AG08395 (cell line): ENCODE measurements around the gene SMPD2.

ENCODE experiments used
- DNase-seq: peaks from one replicate; pipeline ENCODE4 v3.0.0; 2012; ENCODE audit warnings: mixed read lengths, low spot score

Gene SMPD2, protein sequence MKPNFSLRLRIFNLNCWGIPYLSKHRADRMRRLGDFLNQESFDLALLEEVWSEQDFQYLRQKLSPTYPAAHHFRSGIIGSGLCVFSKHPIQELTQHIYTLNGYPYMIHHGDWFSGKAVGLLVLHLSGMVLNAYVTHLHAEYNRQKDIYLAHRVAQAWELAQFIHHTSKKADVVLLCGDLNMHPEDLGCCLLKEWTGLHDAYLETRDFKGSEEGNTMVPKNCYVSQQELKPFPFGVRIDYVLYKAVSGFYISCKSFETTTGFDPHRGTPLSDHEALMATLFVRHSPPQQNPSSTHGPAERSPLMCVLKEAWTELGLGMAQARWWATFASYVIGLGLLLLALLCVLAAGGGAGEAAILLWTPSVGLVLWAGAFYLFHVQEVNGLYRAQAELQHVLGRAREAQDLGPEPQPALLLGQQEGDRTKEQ

DNA sequence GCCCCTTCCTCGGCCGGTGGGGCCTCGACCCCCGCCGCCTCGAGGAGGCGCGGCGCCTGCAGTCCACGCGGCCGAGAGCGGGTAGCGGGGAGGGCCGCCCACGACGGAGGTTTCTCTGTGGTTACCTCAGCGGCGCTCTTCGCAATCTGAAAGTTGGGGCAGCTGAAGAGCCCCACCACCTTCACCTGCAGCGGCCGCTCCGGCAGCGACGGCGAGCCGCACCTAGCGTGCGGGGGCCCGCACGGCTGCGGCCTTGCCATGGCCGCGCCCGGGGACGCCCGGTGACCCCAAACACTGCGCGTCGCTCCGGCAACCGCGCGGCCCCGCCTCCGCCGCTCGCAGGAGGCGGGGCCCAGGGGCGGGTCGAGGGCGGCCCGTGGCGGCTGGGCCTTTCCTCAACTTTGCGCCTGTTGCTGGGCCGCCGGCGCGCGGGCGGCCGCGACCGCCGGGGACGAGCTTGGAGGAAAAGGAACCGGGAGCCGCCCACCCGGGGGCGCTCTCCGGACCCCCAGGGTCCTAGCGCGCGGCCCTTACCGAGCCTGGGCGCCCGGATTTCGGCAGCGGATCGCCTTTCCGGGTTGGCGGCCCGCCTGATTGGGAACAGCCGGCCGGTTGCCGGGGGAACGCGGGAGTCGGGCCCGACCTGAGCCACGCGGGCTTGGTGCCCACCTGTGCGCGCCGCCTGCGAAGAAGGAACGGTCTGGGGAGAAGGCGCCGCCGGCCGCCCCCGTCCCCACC is at the start of gene SMPD2, which contains the start of gene PPIL6:
TSS of gene SMPD2 (plus strand) at position 394 of the 738 bp plus-strand sequence. CDS start 398 bp downstream, outside the sequence.
TSS of gene PPIL6 (minus strand) at position 298 of the 738 bp plus-strand sequence. CDS start at position 260, 38 bp downstream.
- peak; percentile 95 for DNase-seq

DNA sequence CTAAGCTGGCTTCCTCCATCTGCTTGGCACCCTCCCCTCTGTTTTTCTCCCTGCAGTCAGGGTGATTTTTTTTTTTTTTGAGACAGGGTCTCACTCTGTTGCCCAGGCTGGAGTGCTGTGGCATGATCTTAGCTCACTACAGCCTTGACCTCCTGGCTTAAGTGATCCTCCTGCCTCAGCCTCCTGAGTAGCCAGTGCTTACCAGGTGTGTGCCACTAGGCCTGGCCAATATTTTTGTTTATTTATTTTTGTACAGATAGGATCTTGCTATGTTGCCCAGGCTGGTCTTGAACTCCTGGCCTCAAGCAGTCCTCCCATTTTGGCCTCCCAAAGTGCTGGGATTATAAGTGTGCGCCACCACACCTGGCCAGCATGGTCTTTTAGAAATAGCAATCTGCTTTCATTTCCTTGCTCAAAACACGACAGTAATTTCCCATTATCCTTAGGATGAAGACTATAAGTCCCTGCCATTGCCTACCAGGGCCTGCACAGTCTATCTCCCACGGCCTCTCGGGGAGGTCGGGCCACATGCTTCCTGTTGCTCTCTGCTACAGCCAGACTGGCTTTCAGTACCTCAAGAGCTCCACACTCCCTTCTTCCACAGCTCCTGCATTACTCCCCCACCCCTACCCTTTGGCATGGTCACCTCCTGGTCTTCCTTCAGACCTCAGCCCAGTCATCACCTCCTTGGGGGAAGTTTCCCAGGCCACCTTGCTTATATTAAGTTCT is 47.2 kb upstream of the SMPD2 start:
- DNase-seq: no peak

DNA sequence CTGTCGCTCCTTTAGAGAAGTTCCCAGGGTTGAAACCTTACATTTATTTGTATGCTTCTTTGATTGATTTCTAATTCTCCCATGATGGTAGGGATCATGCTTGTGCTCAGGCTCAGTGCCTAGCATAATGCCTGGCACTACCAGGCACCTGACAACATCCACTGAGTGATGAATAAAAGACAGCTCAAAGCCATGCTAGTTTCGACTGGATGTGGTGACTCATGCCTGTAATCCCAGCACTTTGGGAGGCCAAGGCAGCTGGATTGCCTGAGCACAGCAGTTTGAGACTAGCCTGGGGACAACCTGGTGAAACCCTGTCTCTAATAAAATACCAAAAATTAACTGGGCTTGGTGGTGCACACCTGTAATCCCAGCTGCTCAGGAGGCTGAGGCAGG is 46.6 kb upstream of the SMPD2 start:
- peak; percentile 24 for DNase-seq

DNA sequence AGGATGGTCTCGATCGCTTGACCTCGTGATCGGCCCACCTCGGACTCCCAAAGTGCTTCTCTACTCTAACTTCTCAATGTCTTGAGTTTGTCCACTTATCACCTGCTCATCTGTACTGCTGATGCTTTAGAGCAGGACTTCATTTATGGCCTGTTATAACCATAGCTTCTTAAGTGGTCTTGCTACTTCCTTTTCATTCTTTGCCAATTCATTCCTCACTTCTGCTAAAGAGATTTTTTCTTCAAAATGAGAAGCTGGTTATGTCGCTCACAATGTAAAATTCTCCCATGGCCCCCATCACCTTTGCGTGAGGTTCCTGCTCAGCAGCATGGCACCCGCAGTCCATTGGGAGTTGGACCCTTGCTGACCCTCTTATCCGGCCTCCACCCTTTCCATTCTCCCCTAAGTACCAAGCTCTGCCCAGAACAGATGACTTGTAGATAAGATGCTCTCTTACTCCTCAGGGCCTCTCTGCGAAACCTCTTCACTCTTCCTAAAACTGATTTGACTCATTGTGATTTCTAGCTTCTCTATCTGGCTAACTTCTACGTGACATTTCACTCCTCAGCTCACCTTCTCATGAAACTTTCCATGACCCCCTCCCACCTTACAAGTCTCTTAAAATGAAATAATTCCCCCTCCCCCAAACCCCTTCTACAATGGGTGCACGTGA is 44.3 kb upstream of the SMPD2 start:
- no peak for DNase-seq

DNA sequence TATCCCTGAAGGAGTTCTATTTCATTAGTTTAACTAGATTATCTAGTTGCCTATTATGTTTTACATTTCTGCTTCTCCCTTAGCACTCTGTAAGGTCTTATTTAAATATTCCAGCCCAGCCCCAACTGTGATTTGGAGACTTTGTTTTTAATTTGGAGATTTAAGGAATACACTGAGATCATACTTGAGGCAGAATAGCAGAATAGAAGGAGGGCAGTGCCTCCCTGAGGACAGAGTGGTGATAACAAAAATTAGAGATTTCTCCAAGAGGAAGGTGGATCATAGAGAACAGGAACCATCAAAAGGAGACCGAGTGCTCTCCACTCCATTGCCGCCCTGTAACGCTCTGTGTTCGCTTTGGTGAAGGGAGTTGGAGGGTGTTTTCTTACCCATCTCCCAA is 43.5 kb upstream of the SMPD2 start:
- peak; percentile 58 for DNase-seq

DNA sequence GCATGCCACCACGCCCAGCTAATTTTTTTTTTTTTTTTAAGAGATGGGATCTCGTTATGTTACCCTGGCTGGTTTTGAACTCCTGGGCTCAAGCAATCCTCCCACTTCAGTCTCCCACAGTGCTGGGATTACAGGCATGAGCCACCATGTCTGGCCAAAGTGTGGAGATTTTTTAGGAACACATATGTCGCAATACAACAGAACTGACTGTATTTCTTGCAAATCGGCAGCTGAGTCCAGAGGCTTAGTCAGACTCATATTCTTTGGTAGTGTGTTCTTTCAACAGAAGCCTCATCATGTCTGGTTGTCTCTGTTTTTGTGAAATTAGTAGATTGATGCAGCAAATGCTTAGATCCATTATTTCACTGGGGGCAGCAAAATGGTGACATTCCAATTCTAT is 34.3 kb upstream of the SMPD2 start:
- DNase-seq: peak; percentile 52

DNA sequence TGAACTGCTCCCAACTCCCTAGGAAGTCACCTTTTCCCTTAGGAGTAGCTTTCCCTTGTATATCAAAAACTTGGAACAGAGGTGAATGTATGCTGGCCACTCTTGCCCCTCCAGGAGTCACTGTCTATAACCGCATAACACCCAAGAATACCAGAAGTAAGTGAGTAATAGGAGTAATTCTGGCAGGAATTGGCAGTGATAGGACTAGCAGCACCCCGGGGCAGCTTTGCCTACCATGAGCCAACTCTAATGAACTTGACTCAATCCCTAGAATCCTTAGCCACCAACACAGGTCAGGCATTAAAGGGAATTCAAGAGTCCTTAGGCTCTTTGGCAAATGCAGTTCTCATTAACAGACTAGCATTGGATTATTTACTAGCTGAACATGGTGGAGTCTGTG is 29.5 kb upstream of the SMPD2 start:
- no peak for DNase-seq

DNA sequence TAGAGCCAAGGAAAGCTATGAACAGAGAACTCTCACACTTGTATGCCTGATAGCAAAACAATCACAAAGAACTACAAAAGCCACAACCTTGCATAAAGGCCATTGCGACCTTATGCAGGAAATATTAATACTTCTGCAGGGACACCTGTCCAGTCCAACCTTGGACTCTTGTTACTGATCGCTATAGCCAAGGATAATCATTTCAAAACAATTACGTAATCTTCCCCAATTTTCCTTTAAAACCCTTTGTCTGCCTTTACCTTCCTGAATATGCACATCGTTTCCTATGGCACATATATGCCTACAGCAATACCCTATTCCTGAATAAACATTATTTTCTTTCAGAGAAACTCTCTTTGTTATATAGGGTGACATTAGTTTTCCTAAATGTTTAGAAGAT is 22.9 kb upstream of the SMPD2 start:
- DNase-seq: no peak

DNA sequence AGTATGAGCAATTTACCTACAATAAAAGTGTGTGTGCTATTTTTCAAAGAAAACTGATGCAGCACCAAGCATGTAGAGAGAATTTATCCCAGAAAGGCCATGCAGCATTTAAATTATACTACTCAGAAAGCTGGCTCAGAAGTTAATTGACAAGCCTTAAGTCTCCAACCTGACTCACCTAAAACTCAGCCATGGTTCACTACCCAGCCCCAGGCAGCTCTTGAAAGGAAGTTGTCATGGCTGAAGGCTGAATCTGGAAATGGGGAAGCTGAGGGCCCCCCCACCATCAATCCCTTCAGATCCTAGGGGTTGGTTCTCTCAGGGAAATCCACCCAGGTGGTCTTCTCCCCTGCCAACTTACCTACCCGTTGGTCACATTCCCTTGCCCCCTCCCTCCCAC is 19.8 kb upstream of the SMPD2 start:
- DNase-seq: no peak

DNA sequence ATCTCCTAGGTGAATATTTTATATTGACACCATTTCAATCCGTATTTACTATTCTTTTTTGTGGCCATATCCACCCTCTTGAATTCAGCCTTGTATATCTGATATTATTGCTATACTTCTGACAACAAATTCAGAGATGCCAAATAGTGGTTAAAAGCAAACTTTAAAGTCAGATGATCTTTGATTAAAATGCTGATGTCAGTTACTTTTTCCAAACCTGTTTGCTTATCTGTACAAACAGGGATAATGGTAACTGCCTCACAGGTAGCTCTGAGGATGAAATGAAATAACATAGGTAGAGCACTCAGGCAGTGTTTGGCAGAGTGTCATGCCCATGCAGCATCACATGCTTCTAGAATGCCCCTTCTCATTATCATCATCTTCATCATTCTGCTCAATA is 19.3 kb upstream of the SMPD2 start:
- DNase-seq: no peak

DNA sequence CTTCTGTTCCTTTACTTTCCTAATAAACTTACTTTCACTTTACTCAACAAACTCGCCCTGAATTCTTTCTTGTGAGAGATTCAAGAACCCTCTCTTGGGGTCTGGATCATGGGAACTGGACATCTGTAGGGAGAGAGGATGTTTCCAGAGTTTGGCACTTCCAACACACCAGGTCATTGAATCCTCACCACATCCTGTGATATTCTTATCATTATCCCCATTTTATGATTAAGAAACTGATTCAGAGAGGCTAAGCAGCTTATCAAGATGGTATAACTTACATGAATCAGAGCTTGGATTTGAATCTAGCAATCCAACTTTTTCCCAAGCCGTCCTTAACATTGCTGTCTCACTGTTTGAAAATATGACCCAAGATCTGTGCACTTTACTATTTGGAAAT is 15.6 kb upstream of the SMPD2 start:
- DNase-seq: no peak

DNA sequence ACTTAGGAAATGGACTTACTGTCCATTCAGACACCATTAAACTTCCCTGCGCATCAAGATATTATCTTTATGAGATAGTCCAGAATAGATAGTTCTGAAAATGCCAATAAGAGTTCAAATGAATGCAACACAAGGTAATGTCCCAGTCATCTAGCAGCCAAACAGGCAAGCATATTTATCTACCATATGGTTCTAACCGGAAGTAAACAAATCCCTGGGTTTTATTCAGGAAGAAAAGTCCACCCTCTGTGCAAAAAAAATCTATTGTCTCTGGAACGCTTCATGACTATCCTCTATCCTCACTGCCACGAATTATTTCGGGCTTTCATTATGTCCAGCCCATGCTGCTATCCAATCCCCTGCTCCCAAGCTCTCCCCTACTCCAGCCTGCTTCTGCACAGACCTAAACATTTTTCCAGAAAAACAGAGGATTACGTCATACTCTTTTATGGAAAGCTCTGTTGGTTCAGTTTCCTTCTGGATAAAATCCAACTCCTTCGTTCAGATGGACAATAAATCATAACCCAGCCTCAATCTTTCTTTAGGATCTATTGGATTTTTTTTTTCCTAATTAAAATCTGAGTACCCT is 11.5 kb upstream of the SMPD2 start:
- peak; percentile 40 for DNase-seq

DNA sequence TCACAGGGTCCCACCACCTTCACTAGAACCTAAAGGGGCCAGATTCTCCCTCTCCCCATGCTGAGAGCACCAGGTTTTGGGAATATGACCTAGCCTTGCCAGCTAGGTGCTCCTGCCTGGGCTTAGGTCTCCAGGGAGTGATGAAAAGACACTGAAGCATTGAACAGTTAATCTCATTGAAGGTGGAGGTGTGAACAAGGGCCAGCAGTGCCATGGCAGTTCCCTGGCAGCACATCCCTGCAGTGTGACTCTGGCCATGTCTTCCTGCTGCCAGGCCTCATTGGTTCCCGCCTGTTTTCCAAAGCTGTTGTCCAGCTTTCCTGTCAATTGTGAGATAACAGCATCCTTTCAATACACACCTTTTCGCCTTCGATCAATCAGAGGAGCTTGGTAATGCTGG is 11.0 kb upstream of the SMPD2 start:
- DNase-seq: no peak

DNA sequence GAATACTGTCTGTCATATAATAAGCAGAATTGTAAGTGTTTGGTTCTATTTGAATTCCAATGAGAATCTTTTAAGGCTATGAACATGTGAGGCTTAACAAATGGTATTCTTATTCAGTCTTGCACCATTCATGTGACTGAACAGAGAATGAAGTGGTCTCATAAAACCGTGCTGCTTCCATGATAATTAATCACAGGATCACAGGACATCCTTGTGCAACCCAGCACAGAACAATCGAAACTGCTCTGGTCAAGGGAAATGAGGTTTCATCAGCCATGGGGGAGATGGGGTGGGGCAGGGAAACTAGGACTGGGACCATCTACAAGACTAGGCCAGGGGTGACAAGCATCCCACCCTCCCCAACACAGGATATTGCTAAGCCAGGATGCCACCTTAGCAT is 6.1 kb upstream of the SMPD2 start:
- DNase-seq: no peak

DNA sequence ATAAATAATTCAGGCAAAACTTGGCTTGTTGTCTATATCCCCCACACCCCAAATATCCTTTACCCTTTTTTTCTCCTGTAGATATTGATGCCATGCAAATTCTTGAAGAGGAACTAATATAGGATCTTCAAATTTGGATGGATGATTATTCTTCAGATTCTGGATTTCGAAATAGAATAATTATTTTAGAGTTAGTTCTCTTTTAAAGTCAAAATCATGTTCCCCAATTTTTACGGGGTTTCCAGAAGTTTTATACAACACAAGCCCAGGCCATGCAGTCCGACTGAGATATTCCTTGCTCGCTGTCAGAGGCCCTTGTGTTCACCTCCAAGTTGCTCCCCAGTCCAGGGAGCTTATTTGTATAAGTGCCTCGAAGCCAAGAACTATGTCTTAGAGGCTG is 4.5 kb upstream of the SMPD2 start:
- no peak for DNase-seq

DNA sequence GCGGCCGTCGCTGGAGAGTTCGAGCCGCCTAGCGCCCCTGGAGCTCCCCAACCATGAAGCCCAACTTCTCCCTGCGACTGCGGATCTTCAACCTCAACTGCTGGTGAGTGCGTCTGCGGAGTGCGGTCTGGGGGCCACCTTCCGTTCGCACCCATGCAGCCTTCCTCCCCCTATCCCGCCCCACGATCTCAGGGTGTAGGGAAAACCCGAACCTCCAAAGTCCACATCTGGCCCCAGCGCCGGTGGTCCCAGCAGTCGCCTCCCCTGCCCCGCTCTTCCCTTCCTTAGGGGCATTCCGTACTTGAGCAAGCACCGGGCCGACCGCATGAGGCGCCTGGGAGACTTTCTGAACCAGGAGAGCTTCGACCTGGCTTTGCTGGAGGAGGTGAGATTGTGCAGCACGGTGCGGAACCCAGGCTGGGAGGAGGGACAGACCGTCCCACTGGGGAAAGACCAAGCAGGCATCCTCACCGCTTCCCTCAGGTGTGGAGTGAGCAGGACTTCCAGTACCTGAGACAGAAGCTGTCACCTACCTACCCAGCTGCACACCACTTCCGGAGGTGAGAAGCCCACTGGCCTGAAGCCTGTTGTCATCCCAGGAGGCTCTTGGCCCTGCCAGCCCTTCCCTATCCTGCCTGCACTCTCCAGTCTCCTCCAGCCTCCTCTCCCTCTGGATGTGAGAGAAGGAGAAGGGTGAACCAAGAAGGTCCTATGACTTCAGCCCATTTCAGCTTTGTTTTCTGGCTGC is 719 bp downstream of the SMPD2 start:
- peak; percentile 31 for DNase-seq

DNA sequence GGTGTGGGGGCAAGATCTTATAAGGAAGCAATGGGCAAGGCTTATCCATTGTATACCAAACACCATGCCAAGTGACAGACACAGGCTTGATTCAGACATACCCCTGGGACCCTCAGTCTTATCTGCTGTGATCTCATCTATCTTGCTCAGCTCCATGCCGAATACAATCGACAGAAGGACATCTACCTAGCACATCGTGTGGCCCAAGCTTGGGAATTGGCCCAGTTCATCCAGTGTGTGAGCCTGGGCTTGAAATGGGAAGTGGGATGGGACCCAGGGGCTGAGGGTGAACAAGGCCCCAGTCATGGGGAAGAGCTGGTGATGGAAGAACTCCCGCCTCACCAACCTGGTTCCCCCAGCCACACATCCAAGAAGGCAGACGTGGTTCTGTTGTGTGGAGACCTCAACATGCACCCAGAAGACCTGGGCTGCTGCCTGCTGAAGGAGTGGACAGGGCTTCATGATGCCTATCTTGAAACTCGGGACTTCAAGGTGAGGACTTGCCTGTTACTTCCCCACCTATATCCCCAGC is 1.9 kb downstream of the SMPD2 start:
- no peak for DNase-seq

DNA sequence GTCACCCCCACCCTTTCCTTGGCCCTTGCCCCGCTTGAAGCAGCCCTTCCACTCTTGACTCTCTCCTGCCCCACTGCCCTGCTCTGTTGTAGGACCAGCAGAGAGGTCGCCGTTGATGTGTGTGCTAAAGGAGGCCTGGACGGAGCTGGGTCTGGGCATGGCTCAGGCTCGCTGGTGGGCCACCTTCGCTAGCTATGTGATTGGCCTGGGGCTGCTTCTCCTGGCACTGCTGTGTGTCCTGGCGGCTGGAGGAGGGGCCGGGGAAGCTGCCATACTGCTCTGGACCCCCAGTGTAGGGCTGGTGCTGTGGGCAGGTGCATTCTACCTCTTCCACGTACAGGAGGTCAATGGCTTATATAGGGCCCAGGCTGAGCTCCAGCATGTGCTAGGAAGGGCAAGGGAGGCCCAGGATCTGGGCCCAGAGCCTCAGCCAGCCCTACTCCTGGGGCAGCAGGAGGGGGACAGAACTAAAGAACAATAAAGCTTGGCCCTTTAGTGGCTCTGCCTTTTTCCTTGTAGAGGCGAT is 3.0 kb downstream of the SMPD2 start:
- DNase-seq: no peak

DNA sequence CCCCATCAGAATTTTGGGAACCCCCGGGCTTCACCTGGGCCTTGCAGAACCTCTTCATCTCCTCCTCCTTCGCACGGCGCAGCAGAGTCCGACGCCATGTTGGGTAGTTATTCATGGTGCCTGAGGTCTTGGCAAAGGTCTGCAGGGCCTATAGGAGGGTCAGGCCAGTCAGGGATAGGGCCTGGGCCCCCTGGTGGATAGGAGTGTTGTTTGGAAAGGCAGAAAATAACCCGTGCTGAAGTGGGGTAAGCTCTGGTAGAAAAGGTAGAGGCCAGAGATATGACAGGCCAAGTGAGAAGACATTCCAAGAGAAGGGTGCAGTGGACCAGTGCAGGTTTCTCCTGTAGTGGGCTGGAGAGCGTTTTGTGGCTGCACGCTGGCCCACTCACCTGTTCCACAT is 4.9 kb downstream of the SMPD2 start:
- DNase-seq: no peak

DNA sequence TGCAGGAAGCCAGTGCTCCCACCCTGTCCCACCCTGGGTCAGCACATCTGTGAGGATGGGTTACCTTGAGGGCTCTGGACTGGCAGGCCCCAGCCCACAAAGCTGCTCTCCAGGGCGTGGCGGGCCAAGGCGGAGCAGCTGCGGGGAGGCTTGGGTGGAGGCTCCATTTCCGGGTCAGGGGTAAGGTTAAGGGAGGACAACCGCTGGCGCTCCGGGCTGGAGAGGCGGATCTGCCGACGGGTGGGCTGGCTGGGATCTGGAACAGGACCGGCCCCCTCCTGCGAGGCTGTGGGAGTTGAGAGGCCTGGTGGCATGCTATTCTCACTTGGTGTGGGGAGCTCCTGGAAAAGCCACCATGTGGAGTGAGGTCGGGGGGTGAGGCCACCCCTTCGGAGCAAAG is 5.5 kb downstream of the SMPD2 start:
- DNase-seq: no peak
